ENCODE results near the gene HOOK2. TPM values are rescaled to one million over a fixed set of nuclear protein-coding genes. Genes with fewer than 3 reads are reported as not detected.

Gene HOOK2
- total RNA-seq, 1 donor from 2014 or later: 25.9 TPM

GRCh38 chr19:12794196-12794941 lies 19.0 kb upstream of the HOOK2 start:
- DNase-seq (ENCODE audit: low read depth) (no peak), FAIRE-seq (no peak)
- Histone ChIP-seq H3K9me3 (ENCODE audit: insufficient read depth, low read depth, low read length) (no peaks in the 10 kb centered on the region), H3K27ac (ENCODE audit: low read depth, low read length) (peak overlapping the region; percentile 90), H3K79me2 (ENCODE audit: insufficient read depth, low read length) (peaks cover 21% of the 10 kb centered on the region), H3K27me3 (ENCODE audit: insufficient read depth, low read length) (no peaks in the 10 kb centered on the region), H4K20me1 (ENCODE audit: insufficient read depth, low read length) (peaks cover 19% of the 10 kb centered on the region), H3K4me1 (ENCODE audit: insufficient read depth, low read length) (peaks cover 23% of the 10 kb centered on the region), H3K4me2 (ENCODE audit: low read length) (peak overlapping the region; percentile 91), H3K9ac (ENCODE audit: low read length) (peak overlapping the region; percentile 94), H2AFZ (ENCODE audit: low read depth, low read length) (no peak overlapping the region), H3K36me3 (ENCODE audit: insufficient read depth, low read length) (no peaks in the 10 kb centered on the region), H3K4me3 (ENCODE audit: insufficient read depth, low read depth, low read length) (peak overlapping the region; percentile 92)
- peak overlapping the region; percentile 90 for H3K4me3 Mint-ChIP-seq (ENCODE audit: unreplicated experiment)
- TF ChIP-seq EZH2 (IDR thresholded peaks at IDR 0.05; ENCODE audit: insufficient read depth, low read length) (no peak), CTCF (IDR thresholded peaks at IDR 0.05; ENCODE audit: insufficient read depth, low read depth, low read length) (no peak)
- H3K27ac Mint-ChIP-seq (ENCODE audit: unreplicated experiment): peak overlapping the region; percentile 98
- H3K27me3 Mint-ChIP-seq (ENCODE audit: low read depth, unreplicated experiment): no peaks in the 10 kb centered on the region
- peaks cover 21% of the 10 kb centered on the region for H3K4me1 Mint-ChIP-seq (ENCODE audit: low read depth, unreplicated experiment)
- H3K36me3 Mint-ChIP-seq (ENCODE audit: low read depth, unreplicated experiment): peaks cover 2% of the 10 kb centered on the region
- no peaks in the 10 kb centered on the region for H3K9me3 Mint-ChIP-seq (ENCODE audit: unreplicated experiment)

- H3K4me3 Mint-ChIP-seq (ENCODE audit: unreplicated experiment): peak overlapping the region; percentile 93
- peak; percentile 73 for DNase-seq (ENCODE audit: low read depth)
- H3K4me1 Mint-ChIP-seq (ENCODE audit: low read depth, unreplicated experiment): peaks cover 26% of the 10 kb centered on the region
- Histone ChIP-seq H3K4me2 (ENCODE audit: low read length) (peak overlapping the region; percentile 91), H3K36me3 (ENCODE audit: insufficient read depth, low read length) (no peaks in the 10 kb centered on the region), H3K27me3 (ENCODE audit: insufficient read depth, low read length) (no peaks in the 10 kb centered on the region), H3K27ac (ENCODE audit: low read depth, low read length) (peak overlapping the region; percentile 90), H3K4me3 (ENCODE audit: insufficient read depth, low read depth, low read length) (peak overlapping the region; percentile 92), H3K79me2 (ENCODE audit: insufficient read depth, low read length) (peaks cover 21% of the 10 kb centered on the region), H3K4me1 (ENCODE audit: insufficient read depth, low read length) (peaks cover 31% of the 10 kb centered on the region), H3K9ac (ENCODE audit: low read length) (peak overlapping the region; percentile 94), H4K20me1 (ENCODE audit: insufficient read depth, low read length) (peaks cover 19% of the 10 kb centered on the region), H3K9me3 (ENCODE audit: insufficient read depth, low read depth, low read length) (no peaks in the 10 kb centered on the region), H2AFZ (ENCODE audit: low read depth, low read length) (peak overlapping the region; percentile 40)
- peak overlapping the region; percentile 98 for H3K27ac Mint-ChIP-seq (ENCODE audit: unreplicated experiment)
- H3K36me3 Mint-ChIP-seq (ENCODE audit: low read depth, unreplicated experiment): no peaks in the 10 kb centered on the region
- TF ChIP-seq CTCF (IDR thresholded peaks at IDR 0.05; ENCODE audit: insufficient read depth, low read depth, low read length) (no peak), EZH2 (IDR thresholded peaks at IDR 0.05; ENCODE audit: insufficient read depth, low read length) (no peak)
- no peaks in the 10 kb centered on the region for H3K9me3 Mint-ChIP-seq (ENCODE audit: unreplicated experiment)
- no peak for FAIRE-seq
- no peaks in the 10 kb centered on the region for H3K27me3 Mint-ChIP-seq (ENCODE audit: low read depth, unreplicated experiment)
Measured at GRCh38 chr19:12793290-12794195, 18.2 kb upstream of the HOOK2 start.

All from astrocyte (in vitro differentiated cells and primary cell).